HepG2 (cell line): Measurements from ENCODE around the gene PEMT. TPM values are rescaled to one million over a fixed set of nuclear protein-coding genes. Genes with fewer than 3 reads are reported as not detected.

Experiments used
- ARNT ChIP-seq: fragments of 450-650 bp; IDR thresholded peaks from 2 replicates; pipeline ENCODE4 v1.6.1; 2017
- ESRRA ChIP-seq: sonication (generic); formaldehyde crosslinking; IDR thresholded peaks from 2 replicates; pipeline ENCODE4 v1.5.1; 2020; ENCODE audit warnings: mild to moderate bottlenecking, low read depth, missing genetic modification reagents
- FOXA3 ChIP-seq: IDR thresholded peaks from 2 replicates; pipeline ENCODE4 v1.6.1; 2016; ENCODE audit warnings: missing genetic modification reagents, missing compliant biosample characterization
- GLI4 ChIP-seq: sonication (generic); formaldehyde crosslinking; IDR thresholded peaks from 2 replicates; pipeline ENCODE4 v1.5.1; 2020; ENCODE audit warnings: missing genetic modification reagents, mild to moderate bottlenecking, moderate library complexity, borderline replicate concordance
- HOXA9 ChIP-seq: sonication (generic); formaldehyde crosslinking; IDR thresholded peaks from 2 replicates; pipeline ENCODE4 v1.8.1; 2022; ENCODE audit warnings: missing genetic modification reagents, mild to moderate bottlenecking, moderate library complexity, borderline replicate concordance
- LBX2 ChIP-seq: sonication (generic); formaldehyde crosslinking; IDR thresholded peaks from 2 replicates; pipeline ENCODE4 v1.5.0; 2020; ENCODE audit warnings: missing genetic modification reagents, mild to moderate bottlenecking, borderline replicate concordance
- PHF21A ChIP-seq: sonication (generic); formaldehyde crosslinking; IDR thresholded peaks from 2 replicates; pipeline ENCODE4 v1.5.0; 2020; ENCODE audit warnings: mild to moderate bottlenecking, missing genetic modification reagents
- ZBTB26 ChIP-seq: IDR thresholded peaks from 2 replicates; pipeline ENCODE4 v1.6.1; 2016; ENCODE audit warnings: missing compliant biosample characterization, missing genetic modification reagents, borderline replicate concordance
- ZNF496 ChIP-seq: sonication (generic); formaldehyde crosslinking; IDR thresholded peaks from 2 replicates; pipeline ENCODE4 v1.8.1; 2023; ENCODE audit warnings: mild to moderate bottlenecking, moderate library complexity, missing genetic modification reagents; ENCODE audit not compliant: insufficient replicate concordance
- ZNF781 ChIP-seq: sonication (generic); formaldehyde crosslinking; IDR thresholded peaks from 2 replicates; pipeline ENCODE4 v1.5.1; 2020; ENCODE audit warnings: borderline replicate concordance, mild to moderate bottlenecking, missing genetic modification reagents; ENCODE audit errors: not compliant biosample characterization
- ZNF878 ChIP-seq: sonication (generic); formaldehyde crosslinking; IDR thresholded peaks from 2 replicates; pipeline ENCODE4 v1.8.1; 2023; ENCODE audit warnings: mild to moderate bottlenecking, missing genetic modification reagents, moderate library complexity
- polyA plus RNA-seq, 8 experiments: library from polyadenylated mRNA; depleted of rRNA in 3 of 8; stranded (reverse) in 7 of 8; unstranded in 1 of 8; fragments of >200 nt; fragmentation: Illumina TruSeq in 4 of 8; extraction: Trizol in 4 of 8; gene quantifications; 2 replicates each; pipeline versions ENCODE4 v1.2.1 to v1.2.3, GENCODE V29; 2011 to 2016; ENCODE audit warnings: low read depth in 4 of 8, missing spikeins in 1 of 8, mixed read lengths in 1 of 8; ENCODE audit not compliant: insufficient read depth in 1 of 8
- total RNA-seq, 5 experiments: library from RNA; depleted of rRNA; stranded (reverse); fragments of >200 nt; fragmentation: Illumina TruSeq; extraction: Trizol; gene quantifications; 2 replicates each; pipeline ENCODE4 v1.2.3, GENCODE V29; 2016; ENCODE audit warnings: low read depth in 1 of 5
- TF ChIP-seq, protein P1 (sequence below): sonication (generic); formaldehyde crosslinking; IDR thresholded peaks from 2 replicates; pipeline ENCODE4 v1.4.0; 2020; ENCODE audit warnings: mild to moderate bottlenecking, missing genetic modification reagents
- TF ChIP-seq, protein P2 (sequence below): sonication (generic); formaldehyde crosslinking; IDR thresholded peaks from 2 replicates; pipeline ENCODE4 v1.5.0; 2020; ENCODE audit warnings: mild to moderate bottlenecking, missing genetic modification reagents
- TF ChIP-seq, protein P3 (sequence below): sonication (generic); formaldehyde crosslinking; IDR thresholded peaks from 2 replicates; pipeline ENCODE4 v1.5.1; 2020; ENCODE audit warnings: mild to moderate bottlenecking, missing genetic modification reagents, borderline replicate concordance
- TF ChIP-seq, protein P4 (sequence below): sonication (generic); formaldehyde crosslinking; IDR thresholded peaks from 2 replicates; pipeline ENCODE4 v1.5.1; 2020; ENCODE audit warnings: mild to moderate bottlenecking, missing genetic modification reagents, moderate library complexity
- TF ChIP-seq, protein P5 (sequence below): sonication (generic); formaldehyde crosslinking; IDR thresholded peaks from 2 replicates; pipeline ENCODE4 v1.8.0; 2022; ENCODE audit warnings: missing genetic modification reagents, low read depth, mild to moderate bottlenecking, borderline replicate concordance

The PEMT gene
- total and polyA plus RNA-seq, 2 of the 13 experiments (the other 11 are each of a cell fraction or from before 2014, with no cell fraction given), result 31.7 to 43.6 TPM

GRCh38 chr17:17580662-17581470 lies 10.6 kb downstream of the PEMT start (continued):
- TF ChIP-seq, protein P1, sequence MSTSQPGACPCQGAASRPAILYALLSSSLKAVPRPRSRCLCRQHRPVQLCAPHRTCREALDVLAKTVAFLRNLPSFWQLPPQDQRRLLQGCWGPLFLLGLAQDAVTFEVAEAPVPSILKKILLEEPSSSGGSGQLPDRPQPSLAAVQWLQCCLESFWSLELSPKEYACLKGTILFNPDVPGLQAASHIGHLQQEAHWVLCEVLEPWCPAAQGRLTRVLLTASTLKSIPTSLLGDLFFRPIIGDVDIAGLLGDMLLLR (CRISPR knock-in tag), result no peak
- TF ChIP-seq HOXA9 (no peak), LBX2 (CRISPR knock-in tag) (no peak), GLI4 (CRISPR knock-in tag) (0 out of 2 replicates have a peak, but pooled peaks have one; percentile 21), ZBTB26 (CRISPR knock-in tag) (no peak), ARNT (no peak), ZNF496 (CRISPR knock-in tag) (no peak), ZNF781 (CRISPR knock-in tag) (no peak), ESRRA (CRISPR knock-in tag) (peak; percentile 95), FOXA3 (peak; percentile 54), PHF21A (CRISPR knock-in tag) (peak; percentile 97), ZNF878 (no peak)
- TF ChIP-seq, protein P2, sequence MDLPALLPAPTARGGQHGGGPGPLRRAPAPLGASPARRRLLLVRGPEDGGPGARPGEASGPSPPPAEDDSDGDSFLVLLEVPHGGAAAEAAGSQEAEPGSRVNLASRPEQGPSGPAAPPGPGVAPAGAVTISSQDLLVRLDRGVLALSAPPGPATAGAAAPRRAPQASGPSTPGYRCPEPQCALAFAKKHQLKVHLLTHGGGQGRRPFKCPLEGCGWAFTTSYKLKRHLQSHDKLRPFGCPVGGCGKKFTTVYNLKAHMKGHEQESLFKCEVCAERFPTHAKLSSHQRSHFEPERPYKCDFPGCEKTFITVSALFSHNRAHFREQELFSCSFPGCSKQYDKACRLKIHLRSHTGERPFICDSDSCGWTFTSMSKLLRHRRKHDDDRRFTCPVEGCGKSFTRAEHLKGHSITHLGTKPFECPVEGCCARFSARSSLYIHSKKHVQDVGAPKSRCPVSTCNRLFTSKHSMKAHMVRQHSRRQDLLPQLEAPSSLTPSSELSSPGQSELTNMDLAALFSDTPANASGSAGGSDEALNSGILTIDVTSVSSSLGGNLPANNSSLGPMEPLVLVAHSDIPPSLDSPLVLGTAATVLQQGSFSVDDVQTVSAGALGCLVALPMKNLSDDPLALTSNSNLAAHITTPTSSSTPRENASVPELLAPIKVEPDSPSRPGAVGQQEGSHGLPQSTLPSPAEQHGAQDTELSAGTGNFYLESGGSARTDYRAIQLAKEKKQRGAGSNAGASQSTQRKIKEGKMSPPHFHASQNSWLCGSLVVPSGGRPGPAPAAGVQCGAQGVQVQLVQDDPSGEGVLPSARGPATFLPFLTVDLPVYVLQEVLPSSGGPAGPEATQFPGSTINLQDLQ, result no peak
- TF ChIP-seq, protein P3, sequence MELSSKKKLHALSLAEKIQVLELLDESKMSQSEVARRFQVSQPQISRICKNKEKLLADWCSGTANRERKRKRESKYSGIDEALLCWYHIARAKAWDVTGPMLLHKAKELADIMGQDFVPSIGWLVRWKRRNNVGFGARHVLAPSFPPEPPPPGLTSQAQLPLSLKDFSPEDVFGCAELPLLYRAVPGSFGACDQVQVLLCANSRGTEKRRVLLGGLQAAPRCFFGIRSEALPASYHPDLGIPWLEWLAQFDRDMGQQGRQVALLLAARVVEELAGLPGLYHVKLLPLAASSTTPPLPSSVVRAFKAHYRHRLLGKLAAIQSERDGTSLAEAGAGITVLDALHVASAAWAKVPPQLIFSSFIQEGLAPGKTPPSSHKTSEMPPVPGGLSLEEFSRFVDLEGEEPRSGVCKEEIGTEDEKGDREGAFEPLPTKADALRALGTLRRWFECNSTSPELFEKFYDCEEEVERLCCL (CRISPR knock-in tag), result no peak
- TF ChIP-seq, protein P4, sequence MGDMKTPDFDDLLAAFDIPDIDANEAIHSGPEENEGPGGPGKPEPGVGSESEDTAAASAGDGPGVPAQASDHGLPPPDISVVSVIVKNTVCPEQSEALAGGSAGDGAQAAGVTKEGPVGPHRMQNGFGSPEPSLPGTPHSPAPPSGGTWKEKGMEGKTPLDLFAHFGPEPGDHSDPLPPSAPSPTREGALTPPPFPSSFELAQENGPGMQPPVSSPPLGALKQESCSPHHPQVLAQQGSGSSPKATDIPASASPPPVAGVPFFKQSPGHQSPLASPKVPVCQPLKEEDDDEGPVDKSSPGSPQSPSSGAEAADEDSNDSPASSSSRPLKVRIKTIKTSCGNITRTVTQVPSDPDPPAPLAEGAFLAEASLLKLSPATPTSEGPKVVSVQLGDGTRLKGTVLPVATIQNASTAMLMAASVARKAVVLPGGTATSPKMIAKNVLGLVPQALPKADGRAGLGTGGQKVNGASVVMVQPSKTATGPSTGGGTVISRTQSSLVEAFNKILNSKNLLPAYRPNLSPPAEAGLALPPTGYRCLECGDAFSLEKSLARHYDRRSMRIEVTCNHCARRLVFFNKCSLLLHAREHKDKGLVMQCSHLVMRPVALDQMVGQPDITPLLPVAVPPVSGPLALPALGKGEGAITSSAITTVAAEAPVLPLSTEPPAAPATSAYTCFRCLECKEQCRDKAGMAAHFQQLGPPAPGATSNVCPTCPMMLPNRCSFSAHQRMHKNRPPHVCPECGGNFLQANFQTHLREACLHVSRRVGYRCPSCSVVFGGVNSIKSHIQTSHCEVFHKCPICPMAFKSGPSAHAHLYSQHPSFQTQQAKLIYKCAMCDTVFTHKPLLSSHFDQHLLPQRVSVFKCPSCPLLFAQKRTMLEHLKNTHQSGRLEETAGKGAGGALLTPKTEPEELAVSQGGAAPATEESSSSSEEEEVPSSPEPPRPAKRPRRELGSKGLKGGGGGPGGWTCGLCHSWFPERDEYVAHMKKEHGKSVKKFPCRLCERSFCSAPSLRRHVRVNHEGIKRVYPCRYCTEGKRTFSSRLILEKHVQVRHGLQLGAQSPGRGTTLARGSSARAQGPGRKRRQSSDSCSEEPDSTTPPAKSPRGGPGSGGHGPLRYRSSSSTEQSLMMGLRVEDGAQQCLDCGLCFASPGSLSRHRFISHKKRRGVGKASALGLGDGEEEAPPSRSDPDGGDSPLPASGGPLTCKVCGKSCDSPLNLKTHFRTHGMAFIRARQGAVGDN (CRISPR knock-in tag), result peak; percentile 96
- TF ChIP-seq, protein P5, sequence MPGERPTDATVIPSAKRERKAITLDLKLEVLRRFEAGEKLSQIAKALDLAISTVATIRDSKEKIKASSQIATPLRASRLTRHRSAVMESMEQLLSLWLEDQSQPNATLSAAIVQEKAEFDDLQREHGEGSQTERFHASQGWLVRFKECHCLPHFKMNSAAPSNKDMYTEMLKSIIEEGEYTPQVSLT, result no peak
